ENCODE results near the gene FBXL7. TPM values are rescaled to one million over a fixed set of nuclear protein-coding genes. Genes with fewer than 3 reads are reported as not detected.

Gene FBXL7
- total and polyA plus RNA-seq, 9 of the 15 experiments (the other 6 are each of a cell fraction or from before 2014, with no cell fraction given): 0.04 to 0.08 TPM; not detected in 7

- BruUV-seq (replicated peaks): no TSS peak
- no peak for FAIRE-seq
- in situ Hi-C loops (cut with MboI) (no loop called here), intact Hi-C loops (cut with micrococcal nuclease) (no loop called here)
- Histone ChIP-seq H3K27ac (ENCODE audit: extremely low read depth, low read depth, low read length) (no peak overlapping the region), H3K9me3 (replicated peaks; ENCODE audit: control insufficient read depth, insufficient read depth, low read depth, low read length) (peaks cover 2% of the 10 kb centered on the region; the same call in 1 of the 2 replicates), H2AFZ (ENCODE audit: low read depth, low read length) (no peak overlapping the region), H3K9me1 (ENCODE audit: control insufficient read depth, insufficient read depth, low read length) (no peaks in the 10 kb centered on the region), H3K4me2 (ENCODE audit: insufficient read depth, low read length) (no peak overlapping the region), H3K79me2 (ENCODE audit: control insufficient read depth, insufficient read depth, low read length) (no peaks in the 10 kb centered on the region), H3K9ac (ENCODE audit: insufficient read depth in 1 of 2, low read depth in 2 of 2, low read length in 2 of 2) (no peak overlapping the region), H4K20me1 (replicated peaks; ENCODE audit: control insufficient read depth, insufficient read depth, low read length) (no peaks in the 10 kb centered on the region), H3K36me3 (ENCODE audit: control insufficient read depth, insufficient read depth, low read length) (no peaks in the 10 kb centered on the region), H3K27me3 (ENCODE audit: control insufficient read depth in 2 of 2, insufficient read depth in 2 of 2, low read length in 2 of 2) (no peaks in the 10 kb centered on the region), H3K4me3 (no peak overlapping the region), H3K4me1 (replicated peaks in 1 of 2; ENCODE audit: control insufficient read depth in 2 of 2, insufficient read depth in 2 of 2, low read length in 2 of 2) (no peaks in the 10 kb centered on the region)
- WGBS (ENCODE audit: insufficient coverage, low coverage, missing lambda C conversion rate): 0% methylated on average over 3 of the region's 3 CpGs
- CTCF ChIA-PET (ENCODE audit: low intra/inter-chr PET ratio): no interaction called here
- no peak for TF ChIP-seq HCFC1 (IDR thresholded peaks at IDR 0.05; ENCODE audit: low read depth, low read length)
- TF ChIP-seq POU5F1 (IDR thresholded peaks at IDR 0.05; ENCODE audit: borderline replicate concordance, low read depth, low read length, partially characterized antibody): no peak
- no peak for TF ChIP-seq ATF1 (CRISPR knock-in tag; IDR thresholded peaks at IDR 0.05)
- no peak for TF ChIP-seq ATF1 (tag; IDR thresholded peaks at IDR 0.05)
- no peak for TF ChIP-seq ZNF431 (CRISPR knock-in tag; IDR thresholded peaks at IDR 0.05)
- TF ChIP-seq ZNF586 (CRISPR knock-in tag; conservative IDR thresholded peaks at IDR 0.05): no peak
- TF ChIP-seq TAF1 (IDR thresholded peaks at IDR 0.05; ENCODE audit: control insufficient read depth, extremely low read depth, insufficient read depth, low read length, severe bottlenecking): no peak
- TF ChIP-seq MAFG (tag; conservative IDR thresholded peaks at IDR 0.05): no peak
- TF ChIP-seq ARID1B (IDR thresholded peaks at IDR 0.05): no peak
- TF ChIP-seq DNMT1 (IDR thresholded peaks at IDR 0.05): no peak
- TF ChIP-seq PRDM10 (IDR thresholded peaks at IDR 0.05; ENCODE audit: partially characterized antibody): no peak
- POLR2A ChIA-PET: no interaction called here
- no peak for ATAC-seq
- no peak for DNase-seq (ENCODE audit: extremely low read depth in 1 of 4, low spot score in 3 of 4)
These were observed 334.7 kb downstream of the FBXL7 start for GRCh38 chr5:15834596-15835245.

Measured in K562 (cell line).